ENCODE measurements around the gene ZBTB40.

- TF ChIP-seq HNF4A (conservative IDR thresholded peaks at IDR 0.05) (no peak), REST (IDR thresholded peaks at IDR 0.05) (no peak), SP1 (IDR thresholded peaks at IDR 0.05) (no peak), MAX (IDR thresholded peaks at IDR 0.05) (no peak), HNF4G (IDR thresholded peaks at IDR 0.05) (no peak), FOXA1 (IDR thresholded peaks at IDR 0.05) (no peak), CTCF (IDR thresholded peaks at IDR 0.05; ENCODE audit: low read depth, low read length, missing input control) (no peak), TAF1 (conservative IDR thresholded peaks at IDR 0.05) (no peak), JUND (IDR thresholded peaks at IDR 0.05) (no peak), RAD21 (IDR thresholded peaks at IDR 0.05) (no peak), RXRA (IDR thresholded peaks at IDR 0.05) (no peak), EGR1 (IDR thresholded peaks at IDR 0.05; ENCODE audit: low read depth in 2 of 2) (no peak), YY1 (IDR thresholded peaks at IDR 0.05) (no peak), GABPA (IDR thresholded peaks at IDR 0.05 in 1 of 2, conservative IDR thresholded peaks at IDR 0.05 in 1 of 2) (no peak)
Observed at GRCh38 chr1:22576150-22576544, 124.5 kb downstream of the ZBTB40 start.
